ENCODE data around the gene GUCA2A. TPM values are rescaled to one million over a fixed set of nuclear protein-coding genes. Genes with fewer than 3 reads are reported as not detected.

Gene GUCA2A
- total and polyA plus RNA-seq, 2 of the 4 experiments (the other 2 are of a cell fraction): not detected

DNA sequence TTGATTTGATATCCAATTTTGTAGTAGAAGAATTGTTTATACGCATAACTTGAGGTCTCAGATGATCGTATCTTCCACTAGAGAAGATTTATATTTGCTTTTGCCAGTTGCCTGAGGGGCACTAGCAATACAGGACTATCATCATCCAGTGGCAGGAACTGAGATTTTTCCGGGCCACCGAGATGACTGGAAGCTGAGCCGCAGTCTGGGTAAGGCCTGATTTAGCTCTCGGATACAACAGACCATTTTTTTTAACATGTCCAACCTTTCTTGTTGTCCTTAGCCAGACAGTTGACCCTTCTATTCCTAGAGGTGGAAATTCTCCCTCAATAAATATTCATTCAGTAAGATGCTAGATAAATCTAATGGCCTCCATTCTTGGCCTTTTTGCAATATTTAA, 36.8 kb downstream of the GUCA2A start:
- H4K5ac ChIP-seq (ENCODE audit: low read depth, low read length): no peak overlapping the region
- H2BK15ac ChIP-seq (ENCODE audit: low read depth, low read length): no peak overlapping the region
- TF ChIP-seq, protein P1, sequence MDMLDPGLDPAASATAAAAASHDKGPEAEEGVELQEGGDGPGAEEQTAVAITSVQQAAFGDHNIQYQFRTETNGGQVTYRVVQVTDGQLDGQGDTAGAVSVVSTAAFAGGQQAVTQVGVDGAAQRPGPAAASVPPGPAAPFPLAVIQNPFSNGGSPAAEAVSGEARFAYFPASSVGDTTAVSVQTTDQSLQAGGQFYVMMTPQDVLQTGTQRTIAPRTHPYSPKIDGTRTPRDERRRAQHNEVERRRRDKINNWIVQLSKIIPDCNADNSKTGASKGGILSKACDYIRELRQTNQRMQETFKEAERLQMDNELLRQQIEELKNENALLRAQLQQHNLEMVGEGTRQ (IDR thresholded peaks at IDR 0.05; ENCODE audit: low read depth, low read length): no peak
- TF ChIP-seq RCOR1 (IDR thresholded peaks at IDR 0.05; ENCODE audit: insufficient replicate concordance, low read length): no peak
- TF ChIP-seq MXI1 (IDR thresholded peaks at IDR 0.05; ENCODE audit: borderline replicate concordance, low read depth, low read length): no peak
- no peak for TF ChIP-seq FOS (IDR thresholded peaks at IDR 0.05; ENCODE audit: low read depth, low read length)
- TF ChIP-seq CHD1 (IDR thresholded peaks at IDR 0.05; ENCODE audit: low read depth, low read length): no peak
- TF ChIP-seq, protein P2, sequence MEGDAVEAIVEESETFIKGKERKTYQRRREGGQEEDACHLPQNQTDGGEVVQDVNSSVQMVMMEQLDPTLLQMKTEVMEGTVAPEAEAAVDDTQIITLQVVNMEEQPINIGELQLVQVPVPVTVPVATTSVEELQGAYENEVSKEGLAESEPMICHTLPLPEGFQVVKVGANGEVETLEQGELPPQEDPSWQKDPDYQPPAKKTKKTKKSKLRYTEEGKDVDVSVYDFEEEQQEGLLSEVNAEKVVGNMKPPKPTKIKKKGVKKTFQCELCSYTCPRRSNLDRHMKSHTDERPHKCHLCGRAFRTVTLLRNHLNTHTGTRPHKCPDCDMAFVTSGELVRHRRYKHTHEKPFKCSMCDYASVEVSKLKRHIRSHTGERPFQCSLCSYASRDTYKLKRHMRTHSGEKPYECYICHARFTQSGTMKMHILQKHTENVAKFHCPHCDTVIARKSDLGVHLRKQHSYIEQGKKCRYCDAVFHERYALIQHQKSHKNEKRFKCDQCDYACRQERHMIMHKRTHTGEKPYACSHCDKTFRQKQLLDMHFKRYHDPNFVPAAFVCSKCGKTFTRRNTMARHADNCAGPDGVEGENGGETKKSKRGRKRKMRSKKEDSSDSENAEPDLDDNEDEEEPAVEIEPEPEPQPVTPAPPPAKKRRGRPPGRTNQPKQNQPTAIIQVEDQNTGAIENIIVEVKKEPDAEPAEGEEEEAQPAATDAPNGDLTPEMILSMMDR (conservative IDR thresholded peaks at IDR 0.05; ENCODE audit: low read depth, low read length): no peak
- TF ChIP-seq, protein P3, sequence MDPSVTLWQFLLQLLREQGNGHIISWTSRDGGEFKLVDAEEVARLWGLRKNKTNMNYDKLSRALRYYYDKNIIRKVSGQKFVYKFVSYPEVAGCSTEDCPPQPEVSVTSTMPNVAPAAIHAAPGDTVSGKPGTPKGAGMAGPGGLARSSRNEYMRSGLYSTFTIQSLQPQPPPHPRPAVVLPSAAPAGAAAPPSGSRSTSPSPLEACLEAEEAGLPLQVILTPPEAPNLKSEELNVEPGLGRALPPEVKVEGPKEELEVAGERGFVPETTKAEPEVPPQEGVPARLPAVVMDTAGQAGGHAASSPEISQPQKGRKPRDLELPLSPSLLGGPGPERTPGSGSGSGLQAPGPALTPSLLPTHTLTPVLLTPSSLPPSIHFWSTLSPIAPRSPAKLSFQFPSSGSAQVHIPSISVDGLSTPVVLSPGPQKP (IDR thresholded peaks at IDR 0.05; ENCODE audit: borderline replicate concordance, low read depth, low read length): no peak
- no peak for TF ChIP-seq NFE2L2 (IDR thresholded peaks at IDR 0.05; ENCODE audit: low read depth, low read length)
- TF ChIP-seq BHLHE40 (IDR thresholded peaks at IDR 0.05; ENCODE audit: low read depth, low read length): no peak
- TF ChIP-seq RFX5 (IDR thresholded peaks at IDR 0.05; ENCODE audit: low read depth, low read length): no peak
- no peak for TF ChIP-seq RAD21 (IDR thresholded peaks at IDR 0.05; ENCODE audit: low read length)
- TF ChIP-seq MAZ (IDR thresholded peaks at IDR 0.05; ENCODE audit: borderline replicate concordance, low read depth, low read length): no peak
- no peak for TF ChIP-seq CEBPB (IDR thresholded peaks at IDR 0.05; ENCODE audit: low read depth, low read length)
- no peak for TF ChIP-seq POLR2A (IDR thresholded peaks at IDR 0.05; ENCODE audit: low read depth, low read length)
- TF ChIP-seq MAFK (IDR thresholded peaks at IDR 0.05; ENCODE audit: low read depth, low read length): no peak
- H4K8ac ChIP-seq (ENCODE audit: low read depth in 2 of 2, low read length in 2 of 2): no peak overlapping the region
- no TSS peak for BruUV-seq (replicated peaks)
- ChIA-PET CTCF (no interaction called here), POLR2A (ENCODE audit: unreplicated experiment) (no interaction called here)
- in situ Hi-C loops (cut with MboI; ENCODE audit: low sequenced_read_pairs): no loop called here
- no peak for ATAC-seq (ENCODE audit: low read depth)
- no peaks in the 10 kb centered on the region for H4K20me1 ChIP-seq (ENCODE audit: insufficient read depth, low read length)
- dilution Hi-C loops (cut with HindIII; ENCODE audit: low sequenced_read_pairs, unreplicated experiment): no loop called here
- H3K4me1 ChIP-seq (ENCODE audit: control insufficient read depth, insufficient read depth, low read length): no peaks in the 10 kb centered on the region
- H2BK120ac ChIP-seq (ENCODE audit: low read depth, low read length): no peak overlapping the region
- H4K91ac ChIP-seq (ENCODE audit: insufficient read depth, low read depth, low read length): no peak overlapping the region
- H3K14ac ChIP-seq (replicated peaks; ENCODE audit: low read depth, low read length): no peak overlapping the region
- H3K56ac ChIP-seq (ENCODE audit: extremely low read depth, insufficient read depth, low read length): no peak overlapping the region
- no peak overlapping the region for H2BK5ac ChIP-seq (ENCODE audit: low read depth, low read length, poor library complexity, severe bottlenecking)
- no peak overlapping the region for H3K27ac ChIP-seq (ENCODE audit: insufficient read depth, low read length)
- no peak overlapping the region for H2BK20ac ChIP-seq (ENCODE audit: low read depth, low read length)
- no peak overlapping the region for H3K4ac ChIP-seq (ENCODE audit: low read depth, low read length)
- no peak overlapping the region for H3K4me2 ChIP-seq (ENCODE audit: low read depth, low read length)
- 55% methylated on average over 2 of the region's 6 CpGs; no CpG with 5 or more reads in 1 of the 2 experiments for WGBS, 2 experiments (ENCODE audit: extremely low coverage in 2 of 2, insufficient read length in 1 of 2)
- no peaks in the 10 kb centered on the region for H3K79me1 ChIP-seq (ENCODE audit: low read depth in 1 of 2, low read length in 2 of 2)
- H3K36me3 ChIP-seq (ENCODE audit: control insufficient read depth, insufficient read depth, low read length): no peaks in the 10 kb centered on the region
- H3K9ac ChIP-seq (ENCODE audit: low read depth, low read length): no peak overlapping the region
- H3K23ac ChIP-seq (ENCODE audit: low read depth, low read length): no peak overlapping the region
- no peak for DNase-seq
- H3K27me3 ChIP-seq (ENCODE audit: control insufficient read depth, insufficient read depth, low read length): peaks cover 6% of the 10 kb centered on the region
- no peaks in the 10 kb centered on the region for H3K9me1 ChIP-seq (ENCODE audit: insufficient read depth, low read length)
- no peak overlapping the region for H3K18ac ChIP-seq (ENCODE audit: low read depth, low read length)
- intact Hi-C loops (cut with micrococcal nuclease): no loop called here
- H2AFZ ChIP-seq (replicated peaks; ENCODE audit: low read length, poor library complexity): no peak overlapping the region
- no peak overlapping the region for H3K4me3 ChIP-seq (ENCODE audit: insufficient read depth, low read depth, low read length)
- no peak overlapping the region for H2AK9ac ChIP-seq (replicated peaks; ENCODE audit: low read depth, low read length, poor library complexity)
- no peaks in the 10 kb centered on the region for H3K9me3 ChIP-seq (ENCODE audit: control insufficient read depth, insufficient read depth, low read length)
- no peak overlapping the region for H2AK5ac ChIP-seq (ENCODE audit: low read depth, low read length)

Data from IMR-90 (cell line).